Psoas muscle (tissue), 8 donors: ENCODE results near the gene LACRT. TPM values are rescaled to one million over a fixed set of nuclear protein-coding genes. Genes with fewer than 3 reads are reported as not detected.

Experiments
- ATAC-seq, 4 donors: fragments of 200-7000 bp; cut with Tn5 transposase; one replicate each; pipeline ENCODE4 v1.9.1; 2020; ENCODE audit warnings: moderate library complexity in 3 of 4, mild to moderate bottlenecking in 2 of 4
- DNase-seq, 2 donors: peaks; one replicate each; pipeline ENCODE4 v3.0.0-alpha.2; 2020
- H3K27ac ChIP-seq: fragments of 200-600 bp; one replicate; pipeline ENCODE4 v1.8.0; 2022
- H3K27me3 ChIP-seq, 3 donors: fragments of 200-600 bp in 1 of 3; one replicate each; pipeline versions ENCODE4 v1.6.1 to v1.8.0; 2013 to 2022; ENCODE audit warnings: low read length in 2 of 3, mild to moderate bottlenecking in 2 of 3, moderate library complexity in 1 of 3; ENCODE audit not compliant: insufficient read depth in 3 of 3
- H3K36me3 ChIP-seq, 2 donors: fragments of 200-600 bp in 1 of 2; one replicate each; pipeline versions ENCODE4 v1.6.1 to v1.8.0; 2013 to 2022; ENCODE audit warnings: low read depth in 1 of 2, mild to moderate bottlenecking in 1 of 2, moderate library complexity in 1 of 2; ENCODE audit not compliant: insufficient read depth in 1 of 2
- H3K4me1 ChIP-seq: fragments of 200-600 bp; one replicate; pipeline ENCODE4 v1.8.0; 2022
- H3K4me3 ChIP-seq: fragments of 200-600 bp; one replicate; pipeline ENCODE4 v1.8.0; 2022; ENCODE audit warnings: mild to moderate bottlenecking
- H3K9me3 ChIP-seq: fragments of 200-600 bp; one replicate; pipeline ENCODE4 v1.8.0; 2022
- CTCF ChIP-seq: fragments of 200-600 bp; IDR thresholded peaks from one replicate; pipeline ENCODE4 v1.8.0; 2022; ENCODE audit warnings: antibody characterized with exemption
- WGBS, 3 donors: extraction: QIAGEN DNeasy Blood & Tissue Kit; methylation state at CpG; one replicate each; pipeline versions ENCODE4 v1.1.6 to v1.1.7; 2013; 5-methylcytosine and 5-hydroxymethylcytosine counted together
- intact Hi-C, 2 donors: fragments of 100-400 bp; cut with DNase I; formaldehyde crosslinking; loops; one replicate each; pipeline versions ENCODE4 v1.11.0 to v1.14.2; 2022
- polyA plus RNA-seq, 3 donors: library from polyadenylated mRNA; stranded (reverse); fragments of 200-250 nt; gene quantifications; one replicate each; pipeline ENCODE4 v1.2.3, GENCODE V29; 2013
- total RNA-seq, 4 donors: library from RNA; stranded (reverse); fragmentation: NEBNext Ultra II Directional in 2 of 4; extraction: Animal tissue kit (Norgen Biotek cat#: 25700) in 2 of 4; gene quantifications; one replicate each; pipeline versions ENCODE4 v1.2.1 to v1.2.4, GENCODE V29; 2021 to 2023
- donor health status: healthy with polysubstance abuse.
- donor health status: DM: no; HTN: no; CAD: no; lungs with moderate emphysema.
- donor health status: Bipolar disorder and iron deficiency.
- donor health status: healthy.
- donor health status: DM: yes; HTN: yes; CAD: no.
- donor health status: DM: no; HTN: no; CAD: no.
- donor health status: DM: no; HTN: no; CAD: no.
- donor health status: DM: yes; HTN: yes; CAD: no.

LACRT gene
- total and polyA plus RNA-seq, 7 donors: not detected

DNA sequence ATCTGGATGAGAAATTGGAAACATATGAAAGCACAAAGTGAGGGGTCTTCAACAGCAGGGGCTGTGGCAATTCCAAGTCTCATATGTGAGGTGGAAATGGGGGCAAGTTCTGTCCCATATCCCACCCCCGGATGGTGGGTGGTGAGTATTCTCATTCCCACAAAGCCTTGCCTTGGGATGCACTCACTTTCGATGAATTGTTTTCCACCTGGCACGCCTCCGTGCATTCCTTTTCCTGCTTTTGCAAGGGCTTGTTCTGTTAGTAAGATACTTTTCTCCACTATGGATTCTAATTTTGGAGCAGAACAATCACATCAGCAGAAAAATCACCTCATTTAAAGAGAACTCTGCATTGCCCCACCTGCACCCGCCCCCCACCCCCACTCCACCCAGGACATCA is 3.1 kb downstream of the LACRT start:
- TF ChIP-seq CTCF: no peak
- Histone ChIP-seq H3K4me3 (no peak overlapping the region), H3K27me3 (peaks cover 0 to 4% (median 0%) of the 10 kb centered on the region in 3 donors), H3K9me3 (no peaks in the 10 kb centered on the region), H3K4me1 (no peaks in the 10 kb centered on the region), H3K36me3 (no peaks in the 10 kb centered on the region), H3K27ac (no peak overlapping the region)
- WGBS, 3 donors: 65 to 80% (median 78%) methylated on average over 5 of the region's 5 CpGs
- no peak for DNase-seq
- intact Hi-C loops: no loop called here
- ATAC-seq: no peak

GRCh38 chr12:54629925-54630324 is 4.8 kb downstream of the LACRT start:
- Histone ChIP-seq H3K4me3 (no peak overlapping the region), H3K27me3 (peaks cover 0 to 4% (median 0%) of the 10 kb centered on the region in 3 donors), H3K36me3 (no peaks in the 10 kb centered on the region), H3K9me3 (no peaks in the 10 kb centered on the region), H3K4me1 (no peaks in the 10 kb centered on the region), H3K27ac (no peak overlapping the region)
- no peak for TF ChIP-seq CTCF
- no peak for ATAC-seq
- intact Hi-C loops: no loop called here
- 89 to 93% (median 92%) methylated on average over 2 of the region's 2 CpGs for whole genome bisulfite sequencing, 3 donors
- no peak for DNase-seq

- H3K27me3 ChIP-seq: peaks cover 0 to 15% (median 0%) of the 10 kb centered on the region in 3 donors
- no peak overlapping the region for H3K27ac ChIP-seq
- 82 to 94% (median 93%) methylated on average over 3 of the region's 3 CpGs for whole genome bisulfite sequencing, 3 donors
- intact Hi-C loops: no loop called here
- H3K4me1 ChIP-seq: peaks cover 4% of the 10 kb centered on the region
- no peak for TF ChIP-seq CTCF
- no peaks in the 10 kb centered on the region for H3K36me3 ChIP-seq
- no peak for DNase-seq
- no peak for ATAC-seq
- H3K4me3 ChIP-seq: no peak overlapping the region
- H3K9me3 ChIP-seq: no peaks in the 10 kb centered on the region
Measured at GRCh38 chr12:54628186-54628846, 6.4 kb downstream of the LACRT start.

DNA sequence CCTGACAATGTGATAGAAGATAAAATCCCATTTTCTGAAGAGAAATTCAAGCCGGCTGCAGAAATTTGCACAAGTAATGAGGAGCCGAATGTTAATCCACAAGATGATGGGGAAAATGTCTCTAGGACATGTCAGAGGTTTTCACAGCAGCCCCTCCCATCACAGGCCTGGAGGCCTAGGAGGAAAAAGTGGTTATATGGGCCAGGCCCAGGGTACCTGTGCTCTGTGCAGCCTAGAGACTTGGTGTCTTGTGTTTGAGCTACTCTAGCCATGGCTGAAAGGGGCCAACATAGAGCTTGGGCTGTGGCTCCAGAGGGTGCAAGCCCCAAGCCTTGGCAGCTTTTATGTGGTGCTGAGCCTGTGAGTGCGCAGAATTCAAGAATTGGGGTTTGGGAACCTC is 7.4 kb downstream of the LACRT start:
- peaks cover 0 to 14% (median 0%) of the 10 kb centered on the region in 3 donors for H3K27me3 ChIP-seq
- no peak for TF ChIP-seq CTCF
- ATAC-seq: no peak
- H3K4me1 ChIP-seq: peaks cover 4% of the 10 kb centered on the region
- H3K9me3 ChIP-seq: no peaks in the 10 kb centered on the region
- no peaks in the 10 kb centered on the region for H3K36me3 ChIP-seq
- no peak overlapping the region for H3K4me3 ChIP-seq
- intact Hi-C loops: no loop called here
- no peak overlapping the region for H3K27ac ChIP-seq
- WGBS, 3 donors: 89 to 97% (median 94%) methylated on average over 3 of the region's 3 CpGs
- no peak for DNase-seq

GRCh38 chr12:54625598-54625997 is 9.1 kb downstream of the LACRT start:
- intact Hi-C loops: loop anchor here in 1 of 2 donors (1.0 kb wide), 1 partner anchor 48 kb away; no protein-coding TSS in a partner anchor
- Histone ChIP-seq H3K36me3 (no peaks in the 10 kb centered on the region), H3K9me3 (no peaks in the 10 kb centered on the region), H3K4me3 (no peak overlapping the region), H3K4me1 (peaks cover 4% of the 10 kb centered on the region), H3K27ac (no peak overlapping the region), H3K27me3 (peaks cover 0 to 17% (median 0%) of the 10 kb centered on the region in 3 donors)
- no peak for ATAC-seq
- no peak for DNase-seq
- no peak for TF ChIP-seq CTCF
